Measurements from ENCODE around the gene P3H4.
"Not testable (repeated sequence)": the region's sequence is repeated elsewhere in the genome, so short reads cannot be mapped to it uniquely, and the experiment has no call there.

The P3H4 gene, protein sequence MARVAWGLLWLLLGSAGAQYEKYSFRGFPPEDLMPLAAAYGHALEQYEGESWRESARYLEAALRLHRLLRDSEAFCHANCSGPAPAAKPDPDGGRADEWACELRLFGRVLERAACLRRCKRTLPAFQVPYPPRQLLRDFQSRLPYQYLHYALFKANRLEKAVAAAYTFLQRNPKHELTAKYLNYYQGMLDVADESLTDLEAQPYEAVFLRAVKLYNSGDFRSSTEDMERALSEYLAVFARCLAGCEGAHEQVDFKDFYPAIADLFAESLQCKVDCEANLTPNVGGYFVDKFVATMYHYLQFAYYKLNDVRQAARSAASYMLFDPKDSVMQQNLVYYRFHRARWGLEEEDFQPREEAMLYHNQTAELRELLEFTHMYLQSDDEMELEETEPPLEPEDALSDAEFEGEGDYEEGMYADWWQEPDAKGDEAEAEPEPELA

DNA sequence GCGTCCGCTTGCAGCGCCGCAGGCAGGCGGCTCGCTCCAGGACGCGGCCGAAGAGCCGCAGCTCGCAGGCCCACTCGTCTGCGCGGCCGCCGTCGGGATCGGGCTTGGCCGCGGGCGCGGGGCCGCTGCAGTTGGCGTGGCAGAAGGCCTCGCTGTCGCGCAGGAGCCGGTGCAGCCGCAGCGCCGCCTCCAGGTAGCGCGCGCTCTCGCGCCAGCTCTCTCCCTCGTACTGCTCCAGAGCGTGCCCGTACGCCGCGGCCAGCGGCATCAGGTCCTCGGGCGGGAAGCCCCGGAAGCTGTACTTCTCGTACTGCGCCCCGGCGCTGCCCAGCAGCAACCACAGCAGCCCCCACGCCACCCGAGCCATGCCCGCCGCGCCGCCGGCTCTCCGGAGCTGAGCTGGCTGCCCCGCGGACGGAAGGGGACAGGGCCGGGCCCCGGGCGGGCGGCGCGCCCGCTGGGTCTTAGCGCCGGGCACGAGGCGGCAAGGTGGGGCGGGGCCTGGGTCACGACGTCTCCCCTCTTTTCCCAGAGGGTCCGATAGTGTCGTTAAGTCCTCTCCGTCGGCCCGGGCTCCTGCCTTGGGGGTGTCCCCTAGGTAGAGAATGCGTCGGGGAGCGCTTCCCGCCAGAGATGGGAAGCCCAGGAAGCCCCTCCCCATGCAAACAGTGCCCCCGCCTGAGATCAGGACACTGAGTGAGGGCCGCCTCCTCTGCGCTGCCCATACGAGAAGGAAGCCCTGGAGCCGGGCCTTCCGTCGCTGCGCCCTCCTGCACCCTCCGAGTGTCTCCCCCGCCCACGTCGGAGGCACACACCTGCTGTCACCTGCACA lies at the start of gene P3H4:
Gene P3H4 (minus strand): TSS at position 401 of the 832 bp plus-strand sequence. CDS start 34 bp downstream, at position 367.
- DNase-seq, result no peak

DNA sequence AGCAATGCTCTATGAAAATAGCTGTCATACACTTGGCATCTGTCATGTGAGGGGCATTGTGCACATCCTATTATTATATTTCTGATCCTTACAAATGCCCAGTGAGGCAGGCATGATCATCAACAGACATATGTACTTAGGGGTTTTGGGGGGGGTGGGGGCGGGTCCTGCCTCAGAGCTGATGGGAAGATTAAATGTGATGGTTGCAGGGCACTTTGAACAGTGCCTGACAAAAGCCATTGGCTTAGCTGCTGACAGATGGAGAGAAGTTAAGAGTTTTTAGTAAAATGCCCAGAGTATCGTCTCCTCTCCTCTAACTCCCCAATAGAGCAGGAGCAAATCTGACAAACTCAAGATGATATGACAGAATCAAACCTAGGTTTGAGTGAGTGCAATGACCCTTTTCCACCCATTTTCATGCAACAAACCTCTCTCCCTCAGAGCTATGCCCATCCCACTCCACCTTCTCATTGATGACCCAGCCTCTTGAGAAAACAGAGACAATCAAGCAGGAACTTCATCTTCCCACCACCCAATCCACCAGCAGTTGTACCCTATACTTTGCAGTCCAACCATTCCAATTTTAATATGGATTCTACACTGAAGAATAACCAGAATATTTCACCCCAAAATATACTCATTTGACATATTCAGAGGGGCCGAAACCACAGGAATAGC lies 48.6 kb upstream of the P3H4 start:
- no peak for DNase-seq

DNA sequence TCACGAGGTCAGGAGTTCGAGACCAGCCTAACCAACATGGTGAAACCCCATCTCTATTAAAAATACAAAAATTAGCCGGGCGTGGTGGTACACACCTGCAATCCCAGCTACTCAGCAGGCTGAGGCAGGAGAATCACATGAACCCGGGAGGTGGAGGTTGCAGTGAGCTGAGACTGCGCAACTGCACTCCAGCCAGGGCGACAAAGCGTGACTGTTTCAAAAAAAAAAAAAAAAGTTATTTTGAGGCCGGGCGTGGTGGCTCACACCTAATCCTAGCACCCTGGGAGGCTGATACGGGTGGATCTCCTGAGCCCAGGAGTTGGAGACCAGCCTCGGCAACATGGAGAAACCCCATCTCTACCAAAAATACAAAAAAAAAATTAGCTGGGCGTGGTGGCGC lies 39.6 kb upstream of the P3H4 start:
- not testable (repeated sequence) for DNase-seq

DNA sequence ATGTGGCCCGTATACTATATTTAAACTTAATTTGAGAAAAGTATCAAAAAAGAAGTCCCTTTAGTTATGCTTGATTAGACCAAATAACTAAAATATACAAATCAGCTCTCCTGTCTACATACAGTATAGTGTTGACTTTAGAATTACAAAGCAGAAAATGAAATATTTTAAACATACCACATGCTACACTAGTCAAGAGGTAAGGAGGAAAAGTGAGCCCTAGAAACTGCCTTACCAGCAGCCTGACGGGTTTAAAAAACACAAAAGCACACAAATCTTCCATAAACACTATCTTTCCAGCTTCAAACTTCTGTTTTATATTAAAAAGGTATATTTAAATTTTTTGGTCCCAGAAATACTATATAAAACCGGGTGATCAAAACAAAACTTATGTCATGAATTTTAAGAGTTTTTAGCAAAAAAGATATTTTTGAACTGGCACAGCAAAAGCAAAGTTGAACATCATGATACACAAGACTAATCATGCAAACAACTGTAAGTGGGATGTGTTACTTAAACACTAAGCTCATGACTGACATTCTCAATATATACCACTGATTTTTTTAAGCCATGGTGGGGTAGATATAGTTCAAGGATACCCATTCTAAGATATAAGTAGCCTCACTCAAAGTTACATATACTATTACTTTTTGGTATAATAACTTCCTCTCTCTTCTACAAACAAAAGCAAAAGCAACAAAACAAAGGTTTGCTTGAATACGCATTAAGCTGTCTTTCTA lies 37.7 kb upstream of the P3H4 start:
- no peak for DNase-seq

DNA sequence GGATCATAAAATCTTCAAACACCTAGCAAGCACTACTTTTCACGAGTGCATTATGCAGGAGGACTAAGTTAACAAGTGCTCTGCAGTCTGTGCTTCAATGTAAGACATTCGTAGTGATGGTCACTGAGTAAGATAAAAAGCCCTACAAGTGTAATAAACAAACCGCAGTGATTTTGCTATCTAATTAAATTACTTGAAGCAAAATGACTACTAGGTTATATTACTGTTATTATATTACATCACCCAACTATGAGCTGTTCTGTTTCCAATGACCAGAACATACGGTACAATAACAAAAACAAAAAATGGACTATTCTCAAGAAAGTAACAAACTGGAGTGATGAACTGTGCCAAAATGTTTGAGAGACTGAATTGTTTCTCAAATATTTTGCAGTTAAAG lies 37.0 kb upstream of the P3H4 start:
- no peak for DNase-seq

DNA sequence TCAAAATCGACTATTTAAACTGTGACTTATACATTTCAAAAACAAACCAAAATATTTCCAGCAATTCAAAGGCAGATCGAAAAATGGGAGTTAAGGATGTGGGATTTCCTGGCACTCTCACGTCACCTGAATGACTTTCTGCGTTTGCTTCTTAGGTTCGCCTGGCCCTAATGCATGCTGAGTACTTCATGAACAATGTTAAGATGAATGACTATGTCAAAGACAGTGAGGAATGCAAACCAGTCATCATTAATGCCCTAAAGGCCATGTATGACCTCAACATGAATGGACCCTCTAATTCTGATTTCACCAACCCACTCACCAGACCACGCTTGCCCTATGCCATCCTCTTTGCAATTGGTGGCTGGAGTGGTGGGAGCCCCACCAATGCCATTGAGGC lies 33.2 kb upstream of the P3H4 start:
- no peak for DNase-seq

DNA sequence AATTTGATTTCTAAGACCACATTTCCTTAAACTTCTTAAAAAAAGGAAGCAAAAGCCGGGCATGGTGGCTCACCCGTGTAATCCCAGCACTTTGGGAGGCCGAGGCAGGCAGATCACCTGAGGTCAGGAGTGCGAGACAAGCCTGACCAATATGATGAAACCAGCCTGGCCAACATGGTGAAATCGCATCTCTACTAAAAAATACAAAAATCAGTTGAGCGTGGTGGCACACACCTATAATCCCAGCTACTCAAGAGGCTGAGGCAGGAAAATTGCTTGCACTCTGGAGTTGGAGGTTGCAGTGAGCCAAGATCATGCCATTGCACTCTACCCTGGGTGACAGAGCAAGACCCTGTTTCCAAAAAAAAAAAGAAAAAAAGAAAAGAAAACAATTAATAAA lies 29.0 kb upstream of the P3H4 start:
- not testable (repeated sequence) for DNase-seq

DNA sequence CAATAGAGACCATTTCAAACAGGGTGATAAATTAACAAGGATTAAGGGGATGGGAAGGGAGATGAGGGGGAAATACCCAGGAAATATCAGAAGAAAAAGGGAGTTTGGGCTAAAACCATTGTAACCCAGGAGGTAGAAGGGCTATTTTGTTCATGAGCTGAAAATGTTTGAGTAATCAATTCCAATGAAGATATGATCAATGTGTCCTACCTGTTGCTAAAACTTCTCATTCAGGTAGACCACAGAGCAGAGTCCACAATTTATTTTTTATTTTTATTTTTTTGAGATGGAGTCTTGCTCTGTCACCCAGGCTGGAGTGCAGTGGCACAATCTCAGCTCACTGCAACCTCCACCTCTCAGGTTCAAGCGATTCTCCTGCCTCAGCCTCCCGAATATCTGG lies 27.7 kb upstream of the P3H4 start:
- DNase-seq, result not testable (repeated sequence)

DNA sequence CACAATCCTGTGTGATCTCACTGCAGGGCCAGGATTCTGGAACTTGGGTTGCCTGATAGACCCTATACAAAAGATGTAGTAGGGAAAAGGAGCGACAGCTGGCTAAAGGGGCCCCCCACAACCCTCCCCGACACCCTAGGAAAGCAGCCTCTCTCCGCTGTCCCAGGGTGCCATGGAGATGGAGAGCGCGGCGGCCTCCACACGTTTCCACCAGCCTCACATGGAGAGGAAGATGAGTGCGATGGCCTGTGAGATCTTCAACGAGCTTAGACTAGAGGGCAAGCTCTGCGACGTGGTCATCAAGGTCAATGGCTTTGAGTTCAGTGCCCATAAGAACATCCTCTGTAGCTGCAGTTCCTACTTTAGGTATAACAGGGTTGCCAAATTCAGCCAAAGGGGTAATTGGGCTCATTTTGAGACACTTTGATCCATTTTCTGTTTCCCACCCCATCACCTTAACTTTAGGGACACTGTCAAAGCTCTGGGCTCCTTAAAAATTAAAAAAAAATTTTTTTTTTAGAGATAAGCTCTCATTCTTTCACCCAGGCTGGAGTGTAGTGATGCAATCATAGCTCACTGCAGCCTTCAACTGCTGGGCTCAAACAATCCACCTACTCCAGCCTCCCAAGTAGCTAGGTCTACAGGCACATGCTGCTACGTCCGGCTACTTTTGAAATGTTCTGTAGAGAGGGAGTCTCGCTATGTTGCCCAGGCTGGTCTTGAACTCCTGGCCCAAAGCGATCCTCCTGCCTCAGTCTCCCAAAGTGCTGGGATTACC lies 26.2 kb upstream of the P3H4 start, which contains the start of gene KLHL10:
Gene KLHL10 (plus strand): TSS at position 65 of the 778 bp plus-strand sequence. CDS start 108 bp downstream, at position 173.
- no peak for DNase-seq

DNA sequence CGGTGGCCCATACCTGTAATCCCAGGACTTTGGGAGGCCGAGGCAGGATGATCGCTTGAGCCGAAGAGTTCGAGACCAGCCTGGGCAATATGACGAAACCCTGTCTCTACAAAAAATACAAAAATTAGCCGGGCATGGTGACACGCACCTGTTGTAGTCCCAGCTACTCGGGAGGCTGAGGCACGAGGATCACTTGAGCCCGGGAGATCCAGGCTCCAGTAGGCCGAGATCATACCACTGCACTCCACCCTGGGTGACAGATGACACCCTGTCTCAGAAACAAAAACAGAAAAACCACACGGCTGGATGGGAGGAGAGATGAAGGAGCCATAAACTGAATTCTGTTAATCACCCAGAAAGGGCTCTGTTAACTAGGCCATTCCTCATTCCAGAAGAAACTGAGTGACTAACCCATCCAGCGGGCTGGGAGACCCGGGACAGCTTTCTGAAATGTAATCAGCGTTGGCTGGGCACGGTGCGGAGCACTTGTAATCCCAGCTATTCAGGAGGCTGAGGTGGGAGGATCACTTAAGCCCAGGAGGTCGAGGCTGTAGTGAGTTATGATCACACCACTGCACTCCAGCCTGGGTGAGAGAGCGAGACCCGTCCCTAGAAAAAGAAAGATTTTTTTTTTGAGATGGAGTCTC lies 24.9 kb upstream of the P3H4 start:
- DNase-seq, result no peak

DNA sequence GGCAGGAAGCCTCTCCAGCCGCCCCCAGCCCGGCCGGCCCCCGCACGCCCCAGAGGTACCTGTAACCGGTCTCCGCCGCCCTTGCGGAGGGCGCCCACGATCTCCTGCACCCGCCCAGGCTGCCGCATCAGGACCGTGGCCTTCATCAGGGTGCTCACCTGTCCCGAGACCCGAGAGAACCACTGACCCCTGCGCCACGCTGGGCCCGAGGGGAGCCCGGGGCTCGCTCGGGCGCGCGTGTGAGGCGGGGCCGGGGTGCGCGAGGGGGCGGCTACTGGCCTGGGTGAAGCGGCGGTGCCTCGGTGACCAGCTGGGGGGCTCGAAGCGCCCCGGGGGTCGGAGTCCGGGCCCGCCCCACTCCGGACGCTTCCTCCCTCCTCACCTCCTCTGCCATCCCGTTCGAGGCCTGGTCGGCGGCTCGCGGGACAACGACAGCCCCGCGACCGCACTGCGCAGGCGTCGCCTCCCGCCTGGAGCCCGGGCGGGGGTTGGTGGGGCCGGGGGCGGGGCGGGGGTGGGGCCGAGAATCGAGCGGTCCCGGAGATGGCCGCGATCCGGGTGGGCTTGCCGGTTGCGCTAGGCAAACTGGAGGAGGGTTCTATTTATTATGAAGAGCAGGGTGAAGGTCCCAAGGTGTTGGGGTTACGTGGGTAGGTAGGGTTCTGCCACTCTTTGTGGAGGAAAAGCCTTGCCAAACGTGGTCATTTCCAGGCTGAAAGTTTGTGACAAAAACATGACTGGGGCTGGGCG lies 24.2 kb upstream of the P3H4 start, which contains the start of gene NT5C3B:
Gene NT5C3B (minus strand): TSS at position 433 of the 750 bp plus-strand sequence. CDS start 39 bp downstream, at position 394.
- no peak for DNase-seq

DNA sequence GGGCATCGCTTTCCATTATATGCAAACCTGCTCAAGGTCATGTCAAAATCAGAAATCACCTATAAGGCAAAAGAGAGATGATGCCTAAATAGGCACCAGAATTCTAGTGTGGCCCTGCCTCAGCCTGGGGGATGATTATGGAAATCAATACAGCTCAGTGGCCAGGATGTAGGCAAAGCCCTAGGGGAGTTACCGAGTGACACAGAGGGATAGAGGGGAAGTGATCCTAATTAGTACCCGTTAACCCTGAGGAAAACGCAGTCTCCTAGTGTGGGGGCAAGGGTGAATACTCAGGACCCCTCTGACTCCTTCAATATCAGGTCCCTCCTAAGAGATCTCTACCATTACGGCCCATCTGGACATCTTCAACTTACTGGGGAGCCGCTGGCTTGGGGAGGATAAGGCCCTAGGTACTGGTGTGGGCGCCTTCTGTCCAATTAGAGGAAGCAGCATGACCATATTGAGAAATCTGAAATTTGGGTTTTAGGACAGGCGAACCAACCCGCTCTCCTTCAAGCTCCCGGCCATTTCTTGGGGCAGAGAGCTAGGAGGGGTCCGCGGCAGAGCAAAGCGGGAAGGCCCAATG lies 23.6 kb upstream of the P3H4 start:
- no peak for DNase-seq

DNA sequence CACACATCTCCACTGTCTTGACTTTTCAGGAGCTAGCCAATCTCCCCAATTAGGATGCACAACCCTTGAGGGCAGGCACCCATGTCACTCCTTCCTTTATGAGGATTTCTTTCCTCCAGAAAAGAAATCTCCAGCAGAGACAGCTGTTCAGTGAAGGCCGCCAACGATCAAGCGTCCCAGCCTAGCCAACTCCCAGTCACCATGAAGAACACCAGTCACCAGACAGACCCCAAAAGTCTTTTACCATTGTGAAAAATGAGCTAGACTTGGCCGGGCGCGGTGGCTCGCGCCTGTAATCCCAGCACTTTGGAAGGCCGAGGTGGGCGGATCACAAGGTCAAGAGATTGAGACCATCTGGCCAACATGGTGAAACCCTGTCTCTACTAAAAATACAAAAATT lies 18.2 kb upstream of the P3H4 start:
- DNase-seq, result not testable (repeated sequence)

DNA sequence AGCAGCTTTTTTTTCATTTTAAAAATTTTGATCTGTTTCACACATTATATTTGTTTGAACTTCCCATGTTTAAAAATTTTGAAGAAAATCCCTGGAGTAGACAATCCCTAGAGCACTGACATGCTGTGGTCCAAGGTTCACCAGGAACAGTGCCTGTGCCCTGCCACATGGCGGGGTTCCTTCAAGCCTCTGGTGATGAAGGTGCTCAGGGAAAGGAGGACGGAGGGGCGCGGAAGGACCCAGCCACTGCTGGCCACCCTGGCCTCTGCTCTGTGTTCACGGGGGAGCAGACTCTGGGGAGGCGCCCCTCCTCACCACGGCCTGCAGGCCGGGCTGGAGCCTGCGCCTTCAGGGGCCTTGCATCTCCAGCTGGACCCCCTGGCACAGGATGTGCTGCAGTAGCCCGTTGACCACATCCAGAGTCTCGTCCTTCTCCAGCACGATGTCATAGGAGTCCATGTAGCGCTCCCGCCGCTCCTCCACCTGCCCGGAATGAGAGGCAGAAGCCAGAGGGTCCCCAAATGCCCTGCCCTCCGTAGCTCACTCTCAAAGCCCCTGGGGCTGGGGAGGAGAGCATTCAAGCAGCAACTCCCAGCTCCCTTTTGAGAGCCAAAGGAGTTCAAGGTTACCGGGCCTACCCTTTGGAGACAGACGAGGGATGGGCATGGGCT lies 13.6 kb upstream of the P3H4 start:
- DNase-seq, result no peak

DNA sequence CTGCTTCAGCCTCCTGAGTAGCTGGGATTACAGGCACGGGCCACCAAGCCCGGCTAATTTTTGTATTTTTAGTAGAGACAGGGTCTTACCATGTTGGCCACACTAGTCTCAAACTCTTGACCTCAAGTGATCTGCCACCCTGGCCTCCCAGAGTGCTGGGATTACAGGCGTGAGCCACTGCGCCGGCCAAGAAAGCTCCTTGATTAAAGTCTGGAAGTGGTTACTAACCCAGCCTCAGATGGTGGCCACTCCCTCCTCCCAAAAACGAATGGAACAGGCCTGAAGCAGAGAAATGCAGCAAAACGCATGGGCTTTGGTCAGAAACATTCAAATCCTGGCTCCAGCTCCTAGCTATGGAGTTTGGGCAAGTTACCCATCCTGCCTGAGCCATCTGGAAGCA lies 12.3 kb upstream of the P3H4 start:
- DNase-seq, result no peak

DNA sequence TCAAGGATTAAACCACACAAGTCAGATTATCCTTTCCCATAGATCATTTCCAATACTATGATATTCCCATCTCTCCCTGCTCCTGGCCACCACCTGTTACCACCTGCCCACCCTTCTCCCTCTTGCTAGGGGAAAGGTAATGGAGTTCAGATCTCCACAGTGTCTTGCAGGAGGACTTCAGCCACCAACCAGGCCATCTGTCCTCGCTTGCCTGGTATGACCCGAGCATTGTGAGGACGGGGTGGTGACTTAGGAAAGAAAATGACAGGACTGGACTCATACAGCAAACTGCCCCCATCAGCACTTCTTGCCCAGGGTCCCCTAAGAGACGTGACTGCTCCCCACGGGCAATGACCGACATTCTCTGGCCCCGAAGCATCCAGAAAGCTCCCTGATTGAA lies 11.8 kb upstream of the P3H4 start:
- no peak for DNase-seq

DNA sequence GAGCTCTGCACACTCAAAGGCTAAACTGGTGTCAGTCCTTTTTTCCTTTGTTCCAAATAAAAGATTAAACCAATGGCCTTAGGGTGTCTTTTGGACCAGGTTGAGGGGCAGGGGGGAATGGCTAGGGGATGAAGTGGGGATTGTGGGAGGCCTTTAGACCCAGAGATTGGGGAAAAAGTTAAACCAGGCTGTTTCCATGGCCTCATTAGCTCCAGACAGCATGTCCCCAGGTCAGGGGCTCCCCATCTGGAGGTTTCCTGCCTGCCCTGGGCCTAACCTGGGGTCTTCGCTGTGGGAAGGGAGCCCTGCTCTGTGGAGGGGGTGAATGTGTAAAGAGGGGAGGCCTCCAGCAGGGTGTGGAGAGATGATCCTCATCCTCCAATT lies 11.4 kb upstream of the P3H4 start:
- no peak for DNase-seq

DNA sequence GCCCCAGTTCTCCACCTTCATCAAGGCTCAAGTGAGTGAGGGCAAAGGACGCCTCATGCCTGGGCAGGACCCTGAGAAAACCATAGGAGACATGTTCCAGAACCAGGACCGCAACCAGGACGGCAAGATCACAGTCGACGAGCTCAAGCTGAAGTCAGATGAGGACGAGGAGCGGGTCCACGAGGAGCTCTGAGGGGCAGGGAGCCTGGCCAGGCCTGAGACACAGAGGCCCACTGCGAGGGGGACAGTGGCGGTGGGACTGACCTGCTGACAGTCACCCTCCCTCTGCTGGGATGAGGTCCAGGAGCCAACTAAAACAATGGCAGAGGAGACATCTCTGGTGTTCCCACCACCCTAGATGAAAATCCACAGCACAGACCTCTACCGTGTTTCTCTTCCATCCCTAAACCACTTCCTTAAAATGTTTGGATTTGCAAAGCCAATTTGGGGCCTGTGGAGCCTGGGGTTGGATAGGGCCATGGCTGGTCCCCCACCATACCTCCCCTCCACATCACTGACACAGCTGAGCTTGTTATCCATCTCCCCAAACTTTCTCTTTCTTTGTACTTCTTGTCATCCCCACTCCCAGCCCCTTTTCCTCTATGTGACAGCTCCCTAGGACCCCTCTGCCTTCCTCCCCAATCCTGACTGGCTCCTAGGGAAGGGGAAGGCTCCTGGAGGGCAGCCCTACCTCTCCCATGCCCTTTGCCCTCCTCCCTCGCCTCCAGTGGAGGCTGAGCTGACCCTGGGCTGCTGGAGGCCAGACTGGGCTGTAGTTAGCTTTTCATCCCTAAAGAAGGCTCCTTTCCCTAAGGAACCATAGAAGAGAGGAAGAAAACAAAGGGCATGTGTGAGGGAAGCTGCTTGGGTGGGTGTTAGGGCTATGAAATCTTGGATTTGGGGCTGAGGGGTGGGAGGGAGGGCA lies 10.7 kb upstream of the P3H4 start:
- no peak for DNase-seq
